Panc1 (cell line): ENCODE data around the gene PTGDR2. TPM values are rescaled to one million over a fixed set of nuclear protein-coding genes. Genes with fewer than 3 reads are reported as not detected.

Source experiments
- ATAC-seq: fragments of 200-7000 bp; cut with Tn5 transposase; 2 replicates; pipeline ENCODE4 v1.9.1; 2020; ENCODE audit warnings: mild to moderate bottlenecking, moderate library complexity
- BruUV-seq: library from RNA; stranded (reverse); fragments of 400-500 nt; replicated peaks from 2 replicates; lab custom pipeline; 2021; lab: Mats Ljungman, UMichigan
- CTCF ChIA-PET: fragments of 300-600 bp; sonication (Branson Sonifier 250); formaldehyde crosslinking; loops from one replicate; lab custom pipeline; 2022; ENCODE audit warnings: antibody characterized with exemption; lab: Charles Lee
- POLR2A ChIA-PET: fragments of 300-600 bp; sonication (Branson Sonifier 250); formaldehyde crosslinking; loops from one replicate; lab custom pipeline; 2022; ENCODE audit warnings: antibody characterized with exemption; lab: Charles Lee
- DNase-seq: peaks from one replicate; pipeline ENCODE4 v3.0.0-alpha.2; 2010; ENCODE audit warnings: low read depth, low spot score
- H3K27ac ChIP-seq: 2 replicates; pipeline ENCODE4 v1.5.1; 2011; ENCODE audit warnings: mild to moderate bottlenecking, low read length, inconsistent platforms
- H3K27me3 ChIP-seq: fragments of 200-500 bp; sonication (Bioruptor generic); 2 replicates; pipeline ENCODE4 v1.6.0; 2014; ENCODE audit warnings: low read length, inconsistent platforms; ENCODE audit not compliant: control insufficient read depth, insufficient read depth
- H3K36me3 ChIP-seq: fragments of 200-500 bp; sonication (Bioruptor generic); 2 replicates; pipeline ENCODE4 v1.5.1; 2014; ENCODE audit warnings: inconsistent platforms, mild to moderate bottlenecking, low read length, moderate library complexity; ENCODE audit not compliant: control insufficient read depth, insufficient read depth
- H3K4me1 ChIP-seq: 2 replicates; pipeline ENCODE4 v1.5.1; 2011; ENCODE audit warnings: inconsistent platforms, mild to moderate bottlenecking, low read length, moderate library complexity; ENCODE audit not compliant: control insufficient read depth, insufficient read depth
- H3K4me3 ChIP-seq, 2 experiments: 2 replicates each; pipeline ENCODE4 v1.5.1; 2011 to 2012; ENCODE audit warnings: low read depth in 2 of 2, low read length in 2 of 2, mild to moderate bottlenecking in 2 of 2, inconsistent platforms in 1 of 2, moderate library complexity in 1 of 2
- H3K9me3 ChIP-seq: fragments of 200-500 bp; sonication (Bioruptor generic); 2 replicates; pipeline ENCODE4 v1.5.1; 2014; ENCODE audit warnings: low read depth, mild to moderate bottlenecking, inconsistent platforms, low read length, moderate library complexity; ENCODE audit not compliant: control insufficient read depth, insufficient read depth
- CTCF ChIP-seq: fragments of 450-650 bp; IDR thresholded peaks from 2 replicates; pipeline ENCODE4 v1.5.1; 2017; ENCODE audit warnings: mild to moderate bottlenecking
- POLR2AphosphoS5 ChIP-seq: IDR thresholded peaks from 2 replicates; pipeline ENCODE4 v1.6.1; 2012; ENCODE audit warnings: mild to moderate bottlenecking, low read depth, low read length, moderate library complexity
- SIN3A ChIP-seq: IDR thresholded peaks from 2 replicates; pipeline ENCODE4 v1.6.1; 2012; ENCODE audit warnings: low read depth, mild to moderate bottlenecking, low read length, moderate library complexity, borderline replicate concordance; ENCODE audit not compliant: insufficient read depth
- TCF7L2 ChIP-seq: IDR thresholded peaks from 2 replicates; pipeline ENCODE4 v1.6.1; 2011; ENCODE audit warnings: mild to moderate bottlenecking, low read depth, low read length, inconsistent platforms
- in situ Hi-C: cut with HindIII; loops from 2 replicates; pipeline ENCODE4 v1.10.0; 2016; ENCODE audit warnings: low sequenced_read_pairs, low pct_unique_long_range_greater_than_20kb
- intact Hi-C: fragments of 100-400 bp; cut with micrococcal nuclease; formaldehyde crosslinking; loops from one replicate; pipeline ENCODE4 v1.10.0; 2022; ENCODE audit not compliant: unreplicated experiment
- total RNA-seq: library from RNA; stranded (reverse); gene quantifications from one replicate; pipeline ENCODE4 v1.2.1, GENCODE V29; 2021; ENCODE audit not compliant: unreplicated experiment
- TF ChIP-seq, protein P1 (sequence below), 2 experiments: IDR thresholded peaks; 2 replicates each; pipeline ENCODE4 v1.6.1; 2011 to 2012; ENCODE audit warnings: low read depth in 2 of 2, control low read depth in 1 of 2, low read length in 1 of 2, mild to moderate bottlenecking in 1 of 2, moderate library complexity in 1 of 2; ENCODE audit not compliant: insufficient read depth in 1 of 2

PTGDR2 gene
- total RNA-seq, 1 experiment from 2014 or later = not detected

DNA sequence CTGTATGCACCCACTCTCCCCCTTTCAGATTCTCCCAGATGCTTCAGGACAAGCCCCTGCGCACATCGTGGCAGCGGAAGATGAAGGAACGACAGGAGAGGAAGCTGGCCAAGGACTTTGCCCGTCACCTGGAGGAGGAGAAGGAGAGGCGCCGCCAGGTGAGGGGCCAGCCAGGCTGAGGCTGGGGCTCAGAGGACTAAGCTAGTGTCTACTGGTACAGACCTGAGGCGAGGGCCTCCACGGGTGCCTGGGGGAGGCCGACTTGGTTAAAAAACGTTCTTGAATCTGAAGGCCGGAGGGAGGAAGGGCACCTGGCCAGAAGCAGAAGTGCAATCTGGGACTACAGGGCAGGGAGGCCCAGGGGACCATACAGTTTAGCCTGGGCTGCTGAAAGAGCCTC is 7.9 kb downstream of the PTGDR2 start:
- no peak for ATAC-seq
- in situ Hi-C loops = no loop called here
- no peak for DNase-seq
- TF ChIP-seq, protein P1, sequence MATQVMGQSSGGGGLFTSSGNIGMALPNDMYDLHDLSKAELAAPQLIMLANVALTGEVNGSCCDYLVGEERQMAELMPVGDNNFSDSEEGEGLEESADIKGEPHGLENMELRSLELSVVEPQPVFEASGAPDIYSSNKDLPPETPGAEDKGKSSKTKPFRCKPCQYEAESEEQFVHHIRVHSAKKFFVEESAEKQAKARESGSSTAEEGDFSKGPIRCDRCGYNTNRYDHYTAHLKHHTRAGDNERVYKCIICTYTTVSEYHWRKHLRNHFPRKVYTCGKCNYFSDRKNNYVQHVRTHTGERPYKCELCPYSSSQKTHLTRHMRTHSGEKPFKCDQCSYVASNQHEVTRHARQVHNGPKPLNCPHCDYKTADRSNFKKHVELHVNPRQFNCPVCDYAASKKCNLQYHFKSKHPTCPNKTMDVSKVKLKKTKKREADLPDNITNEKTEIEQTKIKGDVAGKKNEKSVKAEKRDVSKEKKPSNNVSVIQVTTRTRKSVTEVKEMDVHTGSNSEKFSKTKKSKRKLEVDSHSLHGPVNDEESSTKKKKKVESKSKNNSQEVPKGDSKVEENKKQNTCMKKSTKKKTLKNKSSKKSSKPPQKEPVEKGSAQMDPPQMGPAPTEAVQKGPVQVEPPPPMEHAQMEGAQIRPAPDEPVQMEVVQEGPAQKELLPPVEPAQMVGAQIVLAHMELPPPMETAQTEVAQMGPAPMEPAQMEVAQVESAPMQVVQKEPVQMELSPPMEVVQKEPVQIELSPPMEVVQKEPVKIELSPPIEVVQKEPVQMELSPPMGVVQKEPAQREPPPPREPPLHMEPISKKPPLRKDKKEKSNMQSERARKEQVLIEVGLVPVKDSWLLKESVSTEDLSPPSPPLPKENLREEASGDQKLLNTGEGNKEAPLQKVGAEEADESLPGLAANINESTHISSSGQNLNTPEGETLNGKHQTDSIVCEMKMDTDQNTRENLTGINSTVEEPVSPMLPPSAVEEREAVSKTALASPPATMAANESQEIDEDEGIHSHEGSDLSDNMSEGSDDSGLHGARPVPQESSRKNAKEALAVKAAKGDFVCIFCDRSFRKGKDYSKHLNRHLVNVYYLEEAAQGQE (IDR thresholded peaks at IDR 0.05; ENCODE audit: insufficient read depth in 1 of 2, low read depth in 2 of 2, low read length in 1 of 2) = no peak
- TF ChIP-seq CTCF (no peak), POLR2AphosphoS5 (no peak), SIN3A (no peak)
- POLR2A ChIA-PET = no interaction called here
- CTCF ChIA-PET = no interaction called here
- BruUV-seq = no TSS peak
- Histone ChIP-seq H3K4me3 (no peak overlapping the region), H3K4me1 (peaks cover 20% of the 10 kb centered on the region), H3K27me3 (no peaks in the 10 kb centered on the region), H3K9me3 (no peaks in the 10 kb centered on the region), H3K27ac (no peak overlapping the region), H3K36me3 (peaks cover 4% of the 10 kb centered on the region)
- intact Hi-C loops = no loop called here

DNA sequence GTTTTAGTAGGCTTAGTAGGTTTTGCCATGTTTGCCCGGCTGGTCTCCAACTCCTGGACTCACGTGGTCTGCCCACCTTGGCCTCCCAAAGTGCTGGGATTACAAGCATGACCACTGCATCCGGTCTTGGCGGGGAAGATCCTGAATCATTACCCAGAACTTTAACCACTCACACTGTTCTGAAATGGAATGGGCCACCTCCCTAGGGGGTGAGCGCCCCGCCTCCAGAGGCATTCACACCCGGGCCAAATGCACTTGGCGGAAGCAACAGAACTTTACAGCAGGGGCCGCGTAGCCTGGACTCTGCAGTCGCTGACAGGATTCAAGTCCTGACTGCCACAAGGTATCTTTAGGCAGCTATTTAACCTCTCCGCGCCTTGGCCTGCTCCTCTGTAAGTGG is 8.5 kb downstream of the PTGDR2 start:
- no peak for DNase-seq
- no peak overlapping the region for H3K4me3 ChIP-seq
- no peak overlapping the region for H3K27ac ChIP-seq
- intact Hi-C loops = no loop called here
- POLR2A ChIA-PET = no interaction called here
- no peaks in the 10 kb centered on the region for H3K27me3 ChIP-seq
- peaks cover 20% of the 10 kb centered on the region for H3K4me1 ChIP-seq
- CTCF ChIA-PET = interaction anchor here (1.4 kb wide), 1 partner anchor 52 kb away, joined by 3 read pairs; no protein-coding TSS in a partner anchor
- in situ Hi-C loops = no loop called here
- no peak for ATAC-seq
- no TSS peak for BruUV-seq
- H3K9me3 ChIP-seq = no peaks in the 10 kb centered on the region
- peaks cover 4% of the 10 kb centered on the region for H3K36me3 ChIP-seq
- TF ChIP-seq TCF7L2 (no peak), POLR2AphosphoS5 (no peak), SIN3A (no peak)

GRCh38 chr11:60845338-60845737 is 10.4 kb downstream of the PTGDR2 start:
- CTCF ChIA-PET = no interaction called here
- ATAC-seq (no peak), DNase-seq (no peak)
- H3K4me3 ChIP-seq = no peak overlapping the region; a peak in 1 of 4 replicates
- H3K36me3 ChIP-seq = peaks cover 4% of the 10 kb centered on the region
- no peaks in the 10 kb centered on the region for H3K9me3 ChIP-seq
- no peak for TF ChIP-seq POLR2AphosphoS5
- no peak for TF ChIP-seq CTCF
- no peak for TF ChIP-seq TCF7L2
- TF ChIP-seq, protein P1 (IDR thresholded peaks at IDR 0.05; ENCODE audit: insufficient read depth in 1 of 2, low read depth in 2 of 2, low read length in 1 of 2) = no peak
- no peak for TF ChIP-seq SIN3A
- no peaks in the 10 kb centered on the region for H3K27me3 ChIP-seq
- BruUV-seq = no TSS peak
- H3K4me1 ChIP-seq = peaks cover 25% of the 10 kb centered on the region
- in situ Hi-C loops = no loop called here
- intact Hi-C loops = no loop called here
- H3K27ac ChIP-seq = no peak overlapping the region
- POLR2A ChIA-PET = no interaction called here
